ENCODE measurements around the gene CDHR4.

CDHR4 gene

DNA sequence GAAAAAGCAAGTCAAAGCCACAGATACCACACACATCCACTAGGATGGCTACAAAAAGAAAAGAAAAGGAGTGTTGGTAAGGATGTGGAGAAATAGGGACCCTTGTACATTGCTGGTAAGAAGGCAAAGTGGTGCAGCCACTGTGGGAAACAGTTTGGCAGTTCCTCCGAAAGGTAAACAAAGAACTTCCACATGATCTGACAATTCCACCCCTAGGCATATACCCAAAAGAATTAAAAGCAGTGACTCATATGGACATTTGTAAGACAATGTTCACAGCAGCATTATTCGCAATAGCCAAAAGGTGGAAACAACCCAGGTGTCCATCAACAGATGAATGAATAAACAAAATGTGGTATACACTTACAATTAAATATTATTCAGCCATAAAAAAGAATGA, 53.7 kb downstream of the CDHR4 start:
- Histone ChIP-seq H3K79me2 (ENCODE audit: insufficient read depth, low read length) (no peaks in the 10 kb centered on the region), H3K4me1 (ENCODE audit: insufficient read depth, low read length, severe bottlenecking) (no peaks in the 10 kb centered on the region), H3K27ac (ENCODE audit: low read depth, low read length, poor library complexity, severe bottlenecking) (no peak overlapping the region), H3K4me2 (ENCODE audit: low read length) (no peak overlapping the region), H3K9ac (ENCODE audit: low read length) (no peak overlapping the region), H3K9me3 (ENCODE audit: low read length) (no peaks in the 10 kb centered on the region), H3F3A (ENCODE audit: insufficient read depth, low read length) (no peaks in the 10 kb centered on the region), H3K27me3 (ENCODE audit: insufficient read depth, low read length) (no peaks in the 10 kb centered on the region), H4K20me1 (ENCODE audit: insufficient read depth, low read length) (no peaks in the 10 kb centered on the region), H3K36me3 (ENCODE audit: insufficient read depth, low read length) (peaks cover 11% of the 10 kb centered on the region; the same call in 1 of the 2 replicates), H2AFZ (ENCODE audit: low read length) (no peak overlapping the region), H3K9me2 (ENCODE audit: low read depth, low read length) (no peaks in the 10 kb centered on the region), H3K4me3 (ENCODE audit: low read depth, low read length, poor library complexity, severe bottlenecking) (no peak overlapping the region)
- TF ChIP-seq EZH2 (IDR thresholded peaks at IDR 0.05; ENCODE audit: borderline replicate concordance, low read length): no peak
- TF ChIP-seq, protein P1, sequence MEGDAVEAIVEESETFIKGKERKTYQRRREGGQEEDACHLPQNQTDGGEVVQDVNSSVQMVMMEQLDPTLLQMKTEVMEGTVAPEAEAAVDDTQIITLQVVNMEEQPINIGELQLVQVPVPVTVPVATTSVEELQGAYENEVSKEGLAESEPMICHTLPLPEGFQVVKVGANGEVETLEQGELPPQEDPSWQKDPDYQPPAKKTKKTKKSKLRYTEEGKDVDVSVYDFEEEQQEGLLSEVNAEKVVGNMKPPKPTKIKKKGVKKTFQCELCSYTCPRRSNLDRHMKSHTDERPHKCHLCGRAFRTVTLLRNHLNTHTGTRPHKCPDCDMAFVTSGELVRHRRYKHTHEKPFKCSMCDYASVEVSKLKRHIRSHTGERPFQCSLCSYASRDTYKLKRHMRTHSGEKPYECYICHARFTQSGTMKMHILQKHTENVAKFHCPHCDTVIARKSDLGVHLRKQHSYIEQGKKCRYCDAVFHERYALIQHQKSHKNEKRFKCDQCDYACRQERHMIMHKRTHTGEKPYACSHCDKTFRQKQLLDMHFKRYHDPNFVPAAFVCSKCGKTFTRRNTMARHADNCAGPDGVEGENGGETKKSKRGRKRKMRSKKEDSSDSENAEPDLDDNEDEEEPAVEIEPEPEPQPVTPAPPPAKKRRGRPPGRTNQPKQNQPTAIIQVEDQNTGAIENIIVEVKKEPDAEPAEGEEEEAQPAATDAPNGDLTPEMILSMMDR (IDR thresholded peaks at IDR 0.05; ENCODE audit: low read length): no peak
